Keratinocyte (primary cell): ENCODE data around the gene BTBD1. TPM values are rescaled to one million over a fixed set of nuclear protein-coding genes. Genes with fewer than 3 reads are reported as not detected.
"Not testable (repeated sequence)": the region's sequence is repeated elsewhere in the genome, so short reads cannot be mapped to it uniquely, and the experiment has no call there.

Experiments used
- DNase-seq: peaks from one replicate; pipeline ENCODE4 v3.0.0-alpha.2; 2011; ENCODE audit warnings: low read depth, missing footprints, low spot score
- FAIRE-seq: peaks from 2 replicates; lab custom pipeline; 2011; peaks lifted over from hg19 to GRCh38; lab: Jason Lieb, UNC
- H2AFZ ChIP-seq: 2 replicates; pipeline ENCODE4 v1.6.0; 2012; ENCODE audit warnings: low read length, control low read depth, inconsistent platforms; ENCODE audit not compliant: control insufficient read depth
- H3K27ac ChIP-seq: 2 replicates; pipeline ENCODE4 v1.5.1; 2011; ENCODE audit warnings: low read length; ENCODE audit not compliant: control insufficient read depth, insufficient read depth
- H3K27me3 ChIP-seq: 3 replicates; pipeline ENCODE4 v1.6.0; 2011; ENCODE audit warnings: low read length; ENCODE audit not compliant: control insufficient read depth, insufficient read depth; ENCODE audit errors: extremely low read depth
- H3K36me3 ChIP-seq, 2 experiments: 2 replicates in 1 of 2; 3 replicates in 1 of 2; pipeline ENCODE4 v1.5.1; 2011; ENCODE audit warnings: low read length in 2 of 2, mild to moderate bottlenecking in 1 of 2; ENCODE audit not compliant: control insufficient read depth in 2 of 2, insufficient read depth in 2 of 2; ENCODE audit errors: extremely low read depth in 1 of 2
- H3K4me1 ChIP-seq: 3 replicates; pipeline ENCODE4 v1.5.1; 2011; ENCODE audit warnings: low read length; ENCODE audit not compliant: control insufficient read depth, insufficient read depth; ENCODE audit errors: extremely low read depth
- H3K4me2 ChIP-seq: 3 replicates; pipeline ENCODE4 v1.6.0; 2011; ENCODE audit warnings: low read depth, low read length; ENCODE audit not compliant: control insufficient read depth, insufficient read depth; ENCODE audit errors: extremely low read depth
- H3K4me3 ChIP-seq, 3 experiments: fragments of 200-600 bp in 1 of 3; sonication (generic) in 1 of 3; 2 replicates in 2 of 3; 3 replicates in 1 of 3; pipeline ENCODE4 v1.5.1; 2011 to 2016; ENCODE audit warnings: low read length in 3 of 3, mild to moderate bottlenecking in 3 of 3, control low read depth in 2 of 3, inconsistent platforms in 1 of 3, low read depth in 1 of 3, mixed read lengths in 1 of 3, mixed run types in 1 of 3, moderate library complexity in 1 of 3; ENCODE audit not compliant: control insufficient read depth in 2 of 3, insufficient read depth in 2 of 3; ENCODE audit errors: extremely low read depth in 1 of 3
- H3K79me2 ChIP-seq: 2 replicates; pipeline ENCODE4 v1.6.0; 2012; ENCODE audit warnings: low read length; ENCODE audit not compliant: control insufficient read depth, insufficient read depth
- H3K9ac ChIP-seq: 3 replicates; pipeline ENCODE4 v1.6.0; 2011; ENCODE audit warnings: low read length; ENCODE audit not compliant: control insufficient read depth, insufficient read depth; ENCODE audit errors: extremely low read depth
- H3K9me1 ChIP-seq: 3 replicates; pipeline ENCODE4 v1.6.0; 2011; ENCODE audit warnings: low read length; ENCODE audit not compliant: control insufficient read depth, insufficient read depth; ENCODE audit errors: extremely low read depth
- H3K9me3 ChIP-seq: 2 replicates; pipeline ENCODE4 v1.5.1; 2012; ENCODE audit warnings: low read depth, low read length; ENCODE audit not compliant: control insufficient read depth
- H4K20me1 ChIP-seq: 3 replicates; pipeline ENCODE4 v1.6.0; 2011; ENCODE audit warnings: low read length; ENCODE audit not compliant: control insufficient read depth, insufficient read depth; ENCODE audit errors: extremely low read depth
- CTCF ChIP-seq, 3 experiments: IDR thresholded peaks in 1 of 3; conservative IDR thresholded peaks in 1 of 3; optimal IDR thresholded peaks in 1 of 3; 2 replicates in 2 of 3; 3 replicates in 1 of 3; pipeline versions ENCODE3 to v1.5.1; 2011; ENCODE audit warnings: low read length in 3 of 3, mild to moderate bottlenecking in 3 of 3, moderate library complexity in 2 of 3, control low read depth in 1 of 3, inconsistent platforms in 1 of 3; ENCODE audit not compliant: insufficient read depth in 2 of 3; ENCODE audit errors: extremely low read depth in 1 of 3
- EZH2 ChIP-seq: IDR thresholded peaks from one replicate; pipeline ENCODE4 v1.6.1; 2012; ENCODE audit warnings: inconsistent platforms, mild to moderate bottlenecking, low read length, moderate library complexity
- dilution Hi-C: fragments of 300-500 bp; cut with MboI; formaldehyde crosslinking; loops from one replicate; pipeline ENCODE4 v1.7.0; 2020; ENCODE audit warnings: low sequenced_read_pairs; ENCODE audit not compliant: extremely low pct_ligation_motif_present
- polyA plus RNA-seq, 5 experiments: library from polyadenylated mRNA; depleted of rRNA in 3 of 5; stranded (reverse) in 3 of 5; stranded (forward) in 1 of 5; unstranded in 1 of 5; fragments of >200 nt; gene quantifications; 1 replicate in 1 of 5; 2 replicates in 3 of 5; 3 replicates in 1 of 5; pipeline versions ENCODE4 v1.2.1 to v1.2.3, GENCODE V29; 2011 to 2012; ENCODE audit warnings: missing spikeins in 2 of 5, low read depth in 1 of 5, low replicate concordance in 1 of 5

BTBD1 gene
- polyA plus RNA-seq, 1 donor (not counting 4 experiments of a cell fraction or from before 2014, with no cell fraction given): 70.5 TPM

GRCh38 chr15:83036253-83036652, 30.8 kb downstream of the BTBD1 start:
- Histone ChIP-seq H3K9ac (no peak overlapping the region), H2AFZ (no peak overlapping the region), H3K79me2 (peaks cover 78% of the 10 kb centered on the region), H4K20me1 (no peaks in the 10 kb centered on the region), H3K4me3 (no peak overlapping the region), H3K27ac (no peak overlapping the region), H3K9me3 (no peaks in the 10 kb centered on the region), H3K9me1 (no peaks in the 10 kb centered on the region), H3K36me3 (no peaks in the 10 kb centered on the region), H3K27me3 (no peaks in the 10 kb centered on the region), H3K4me1 (no peaks in the 10 kb centered on the region), H3K4me2 (no peak overlapping the region)
- TF ChIP-seq CTCF (optimal IDR thresholded peaks at IDR 0.05 in 1 of 3, IDR thresholded peaks at IDR 0.05 in 1 of 3, conservative IDR thresholded peaks at IDR 0.05 in 1 of 3; ENCODE audit: extremely low read depth in 1 of 3, insufficient read depth in 2 of 3, low read length in 3 of 3) (no peak), EZH2 (no peak)
- dilution Hi-C loops: no loop called here
- DNase-seq (no peak), FAIRE-seq (no peak)

- H3K4me3 ChIP-seq, H3K27me3 ChIP-seq, H3K4me1 ChIP-seq, DNase-seq, H4K20me1 ChIP-seq, H3K27ac ChIP-seq, H2AFZ ChIP-seq, H3K9me3 ChIP-seq, H3K4me2 ChIP-seq, FAIRE-seq, H3K9me1 ChIP-seq, H3K36me3 ChIP-seq, dilution Hi-C loops, H3K9ac ChIP-seq: not testable (repeated sequence)
- H3K79me2 ChIP-seq: peaks cover 34% of the 10 kb centered on the region
These were observed 35.8 kb downstream of the BTBD1 start for GRCh38 chr15:83031234-83031633.

- H3K9me3 ChIP-seq: no peaks in the 10 kb centered on the region
- H3K4me1 ChIP-seq: no peaks in the 10 kb centered on the region
- dilution Hi-C loops: no loop called here
- H3K4me3 ChIP-seq: no peak overlapping the region
- DNase-seq (no peak), FAIRE-seq (no peak)
- H2AFZ ChIP-seq: no peak overlapping the region
- no peaks in the 10 kb centered on the region for H4K20me1 ChIP-seq
- H3K9ac ChIP-seq: no peak overlapping the region
- no peaks in the 10 kb centered on the region for H3K27me3 ChIP-seq
- no peaks in the 10 kb centered on the region for H3K9me1 ChIP-seq
- TF ChIP-seq EZH2: no peak
- no peak for TF ChIP-seq CTCF (optimal IDR thresholded peaks at IDR 0.05 in 1 of 3, IDR thresholded peaks at IDR 0.05 in 1 of 3, conservative IDR thresholded peaks at IDR 0.05 in 1 of 3; ENCODE audit: extremely low read depth in 1 of 3, insufficient read depth in 2 of 3, low read length in 3 of 3)
- H3K4me2 ChIP-seq: no peak overlapping the region
- no peak overlapping the region for H3K27ac ChIP-seq
- peaks cover 4 to 6% of the 10 kb centered on the region in 2 experiments for H3K36me3 ChIP-seq
- peaks cover 29% of the 10 kb centered on the region for H3K79me2 ChIP-seq
These were observed 37.0 kb downstream of the BTBD1 start for GRCh38 chr15:83030021-83030420.
